ENCODE results near the gene TPI1. TPM values are rescaled to one million over a fixed set of nuclear protein-coding genes. Genes with fewer than 3 reads are reported as not detected.

Gene TPI1
- total RNA-seq, 1 donor from 2014 or later, result 722 TPM

- H3K36me3 Mint-ChIP-seq (ENCODE audit: low read depth, unreplicated experiment), result peaks cover 5% of the 10 kb centered on the region
- no peak for TF ChIP-seq EZH2 (IDR thresholded peaks at IDR 0.05; ENCODE audit: insufficient read depth, low read length)
- TF ChIP-seq, protein P1, sequence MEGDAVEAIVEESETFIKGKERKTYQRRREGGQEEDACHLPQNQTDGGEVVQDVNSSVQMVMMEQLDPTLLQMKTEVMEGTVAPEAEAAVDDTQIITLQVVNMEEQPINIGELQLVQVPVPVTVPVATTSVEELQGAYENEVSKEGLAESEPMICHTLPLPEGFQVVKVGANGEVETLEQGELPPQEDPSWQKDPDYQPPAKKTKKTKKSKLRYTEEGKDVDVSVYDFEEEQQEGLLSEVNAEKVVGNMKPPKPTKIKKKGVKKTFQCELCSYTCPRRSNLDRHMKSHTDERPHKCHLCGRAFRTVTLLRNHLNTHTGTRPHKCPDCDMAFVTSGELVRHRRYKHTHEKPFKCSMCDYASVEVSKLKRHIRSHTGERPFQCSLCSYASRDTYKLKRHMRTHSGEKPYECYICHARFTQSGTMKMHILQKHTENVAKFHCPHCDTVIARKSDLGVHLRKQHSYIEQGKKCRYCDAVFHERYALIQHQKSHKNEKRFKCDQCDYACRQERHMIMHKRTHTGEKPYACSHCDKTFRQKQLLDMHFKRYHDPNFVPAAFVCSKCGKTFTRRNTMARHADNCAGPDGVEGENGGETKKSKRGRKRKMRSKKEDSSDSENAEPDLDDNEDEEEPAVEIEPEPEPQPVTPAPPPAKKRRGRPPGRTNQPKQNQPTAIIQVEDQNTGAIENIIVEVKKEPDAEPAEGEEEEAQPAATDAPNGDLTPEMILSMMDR (IDR thresholded peaks at IDR 0.05; ENCODE audit: insufficient read depth, low read depth, low read length), result no peak
- no peaks in the 10 kb centered on the region for H3K9me3 Mint-ChIP-seq (ENCODE audit: unreplicated experiment)
- H3K4me1 ChIP-seq (ENCODE audit: insufficient read depth, low read length), result peaks cover 14% of the 10 kb centered on the region
- peaks cover 29% of the 10 kb centered on the region for H3K79me2 ChIP-seq (ENCODE audit: insufficient read depth, low read length)
- H3K27ac ChIP-seq (ENCODE audit: low read depth, low read length), result no peak overlapping the region
- H3K9ac ChIP-seq (ENCODE audit: low read length), result no peak overlapping the region
- DNase-seq (ENCODE audit: low read depth), result no peak
- peaks cover 5% of the 10 kb centered on the region for H3K4me1 Mint-ChIP-seq (ENCODE audit: low read depth, unreplicated experiment)
- no peak overlapping the region for H2AFZ ChIP-seq (ENCODE audit: low read depth, low read length)
- no peak for FAIRE-seq
- no peak overlapping the region for H3K4me3 ChIP-seq (ENCODE audit: insufficient read depth, low read depth, low read length)
- peak overlapping the region; percentile 50 for H3K4me3 Mint-ChIP-seq (ENCODE audit: unreplicated experiment)
- peaks cover 23% of the 10 kb centered on the region for H3K36me3 ChIP-seq (ENCODE audit: insufficient read depth, low read length)
- H3K27me3 Mint-ChIP-seq (ENCODE audit: low read depth, unreplicated experiment), result no peaks in the 10 kb centered on the region
- H3K27me3 ChIP-seq (ENCODE audit: insufficient read depth, low read length), result no peaks in the 10 kb centered on the region
- no peaks in the 10 kb centered on the region for H3K9me3 ChIP-seq (ENCODE audit: insufficient read depth, low read depth, low read length)
- H3K4me2 ChIP-seq (ENCODE audit: low read length), result no peak overlapping the region
- peaks cover 23% of the 10 kb centered on the region for H4K20me1 ChIP-seq (ENCODE audit: insufficient read depth, low read length)
- H3K27ac Mint-ChIP-seq (ENCODE audit: unreplicated experiment), result no peak overlapping the region
Observed at GRCh38 chr12:6831450-6831995, 35.8 kb upstream of the TPI1 start.

- H3K27me3 ChIP-seq (ENCODE audit: insufficient read depth, low read length), result no peaks in the 10 kb centered on the region
- FAIRE-seq, result no peak
- H3K9ac ChIP-seq (ENCODE audit: low read length), result no peak overlapping the region
- no peak overlapping the region for H3K27ac ChIP-seq (ENCODE audit: low read depth, low read length)
- no peak overlapping the region for H3K4me2 ChIP-seq (ENCODE audit: low read length)
- peaks cover 25% of the 10 kb centered on the region for H3K36me3 ChIP-seq (ENCODE audit: insufficient read depth, low read length)
- peaks cover 23% of the 10 kb centered on the region for H4K20me1 ChIP-seq (ENCODE audit: insufficient read depth, low read length)
- peaks cover 6% of the 10 kb centered on the region for H3K36me3 Mint-ChIP-seq (ENCODE audit: low read depth, unreplicated experiment)
- H2AFZ ChIP-seq (ENCODE audit: low read depth, low read length), result no peak overlapping the region
- no peak overlapping the region for H3K4me3 ChIP-seq (ENCODE audit: insufficient read depth, low read depth, low read length)
- H3K4me3 Mint-ChIP-seq (ENCODE audit: unreplicated experiment), result no peak overlapping the region
- peaks cover 12% of the 10 kb centered on the region for H3K4me1 ChIP-seq (ENCODE audit: insufficient read depth, low read length)
- peaks cover 29% of the 10 kb centered on the region for H3K79me2 ChIP-seq (ENCODE audit: insufficient read depth, low read length)
- no peak for DNase-seq (ENCODE audit: low read depth)
- no peak overlapping the region for H3K27ac Mint-ChIP-seq (ENCODE audit: unreplicated experiment)
- H3K9me3 Mint-ChIP-seq (ENCODE audit: unreplicated experiment), result no peaks in the 10 kb centered on the region
- no peaks in the 10 kb centered on the region for H3K9me3 ChIP-seq (ENCODE audit: insufficient read depth, low read depth, low read length)
- TF ChIP-seq, protein P1 (IDR thresholded peaks at IDR 0.05; ENCODE audit: insufficient read depth, low read depth, low read length), result no peak
- no peaks in the 10 kb centered on the region for H3K27me3 Mint-ChIP-seq (ENCODE audit: low read depth, unreplicated experiment)
- peaks cover 5% of the 10 kb centered on the region for H3K4me1 Mint-ChIP-seq (ENCODE audit: low read depth, unreplicated experiment)
Observed at GRCh38 chr12:6832125-6832524, 35.2 kb upstream of the TPI1 start.

DNA sequence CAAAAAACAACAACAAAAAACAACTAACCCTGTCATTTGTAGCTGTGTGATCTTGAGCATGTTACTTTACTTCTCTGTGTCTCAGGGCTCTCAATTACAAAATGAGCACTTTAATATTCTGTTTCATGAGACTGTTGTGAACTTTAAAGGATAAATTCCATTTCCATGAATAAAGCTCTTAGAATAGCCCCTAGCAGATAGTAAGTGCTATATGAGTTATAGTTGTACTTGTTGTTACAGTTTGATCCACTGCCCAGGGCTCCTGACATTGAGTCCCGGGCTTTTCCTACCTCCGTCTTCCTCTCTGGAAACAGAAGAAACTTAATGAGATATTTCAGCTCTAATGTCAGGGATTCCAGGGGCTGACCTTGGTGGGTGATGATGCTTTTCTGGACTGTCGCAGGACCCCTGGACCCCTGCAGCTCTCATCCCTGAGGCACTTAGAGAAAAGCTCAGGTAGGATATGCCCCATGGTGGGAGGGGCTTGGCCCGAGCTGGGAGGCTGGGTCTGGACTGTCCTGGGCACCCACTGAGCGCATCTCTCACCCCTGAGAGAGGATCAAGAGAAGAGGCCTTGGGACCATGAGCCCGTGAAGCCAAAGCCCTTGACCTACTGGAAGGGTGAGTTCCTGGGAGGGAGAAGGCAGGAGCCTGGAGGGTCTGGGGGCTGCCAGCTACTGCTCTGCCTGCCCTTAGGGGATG is 34.0 kb upstream of the TPI1 start:
- Histone ChIP-seq H3K9ac (ENCODE audit: low read length) (no peak overlapping the region), H3K79me2 (ENCODE audit: insufficient read depth, low read length) (peaks cover 24% of the 10 kb centered on the region), H3K4me2 (ENCODE audit: low read length) (no peak overlapping the region), H4K20me1 (ENCODE audit: insufficient read depth, low read length) (peaks cover 24% of the 10 kb centered on the region), H3K4me1 (ENCODE audit: insufficient read depth, low read length) (peaks cover 6% of the 10 kb centered on the region), H3K4me3 (ENCODE audit: insufficient read depth, low read depth, low read length) (no peak overlapping the region), H2AFZ (ENCODE audit: low read depth, low read length) (no peak overlapping the region), H3K27me3 (ENCODE audit: insufficient read depth, low read length) (no peaks in the 10 kb centered on the region), H3K36me3 (ENCODE audit: insufficient read depth, low read length) (peaks cover 30% of the 10 kb centered on the region), H3K9me3 (ENCODE audit: insufficient read depth, low read depth, low read length) (no peaks in the 10 kb centered on the region), H3K27ac (ENCODE audit: low read depth, low read length) (no peak overlapping the region)
- TF ChIP-seq, protein P1 (IDR thresholded peaks at IDR 0.05; ENCODE audit: insufficient read depth, low read depth, low read length), result no peak
- TF ChIP-seq EZH2 (IDR thresholded peaks at IDR 0.05; ENCODE audit: insufficient read depth, low read length), result no peak
- no peaks in the 10 kb centered on the region for H3K4me1 Mint-ChIP-seq (ENCODE audit: low read depth, unreplicated experiment)
- no peaks in the 10 kb centered on the region for H3K9me3 Mint-ChIP-seq (ENCODE audit: unreplicated experiment)
- no peak for FAIRE-seq
- H3K4me3 Mint-ChIP-seq (ENCODE audit: unreplicated experiment), result no peak overlapping the region
- H3K27ac Mint-ChIP-seq (ENCODE audit: unreplicated experiment), result no peak overlapping the region
- H3K27me3 Mint-ChIP-seq (ENCODE audit: low read depth, unreplicated experiment), result no peaks in the 10 kb centered on the region
- no peak for DNase-seq (ENCODE audit: low read depth)
- H3K36me3 Mint-ChIP-seq (ENCODE audit: low read depth, unreplicated experiment), result peaks cover 6% of the 10 kb centered on the region

Data from astrocyte (in vitro differentiated cells and primary cell).